K562 treated with DMSO at 1 percent for 24 hours (cell line): ENCODE results near the gene TH. TPM values are rescaled to one million over a fixed set of nuclear protein-coding genes. Genes with fewer than 3 reads are reported as not detected.

Experiments used
- total RNA-seq: library from RNA; unstranded; fragments of 300-600 nt; gene quantifications from 2 replicates; pipeline ENCODE4 v1.2.3, GENCODE V29; 2022; ENCODE audit warnings: low read depth; ENCODE audit not compliant: insufficient read depth

Gene TH
- not detected in 2 replicates for total RNA-seq

GRCh38 chr11:2171591-2172003, at the start of gene TH:
Gene TH (minus strand): TSS chr11:2171815. CDS start chr11:2171786, 29 bp downstream.

DNA sequence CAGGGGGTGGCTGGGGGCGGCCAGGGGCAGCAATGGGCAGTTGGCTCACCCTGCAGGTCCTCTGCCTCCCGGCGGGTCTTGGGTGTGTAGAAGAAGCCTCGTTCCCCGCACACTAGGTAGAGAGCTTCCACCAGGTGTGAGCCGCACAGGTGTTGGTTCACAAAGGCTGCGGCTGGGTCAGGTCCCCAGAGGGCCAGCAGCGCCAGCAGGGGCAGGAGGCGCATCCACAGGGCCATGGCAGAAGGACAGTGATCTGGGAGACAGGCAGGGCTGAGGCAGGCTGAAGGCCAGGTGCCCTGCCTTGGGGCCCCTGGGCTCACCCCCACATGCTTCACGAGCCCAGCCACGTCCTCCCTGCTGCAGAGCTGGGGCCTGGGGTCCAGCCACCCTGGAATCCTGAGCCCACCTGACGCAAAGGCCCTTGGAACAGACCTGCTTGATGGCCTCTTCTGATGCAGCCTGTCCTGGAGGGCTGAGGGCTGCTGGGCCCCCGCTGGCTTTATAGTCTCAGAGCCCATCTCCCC, 10.8 kb downstream of the TH start, which contains the start of gene INS:
TSS of gene INS (minus strand) at position 474 of the 524 bp plus-strand sequence. CDS start at position 236, 238 bp downstream.

DNA sequence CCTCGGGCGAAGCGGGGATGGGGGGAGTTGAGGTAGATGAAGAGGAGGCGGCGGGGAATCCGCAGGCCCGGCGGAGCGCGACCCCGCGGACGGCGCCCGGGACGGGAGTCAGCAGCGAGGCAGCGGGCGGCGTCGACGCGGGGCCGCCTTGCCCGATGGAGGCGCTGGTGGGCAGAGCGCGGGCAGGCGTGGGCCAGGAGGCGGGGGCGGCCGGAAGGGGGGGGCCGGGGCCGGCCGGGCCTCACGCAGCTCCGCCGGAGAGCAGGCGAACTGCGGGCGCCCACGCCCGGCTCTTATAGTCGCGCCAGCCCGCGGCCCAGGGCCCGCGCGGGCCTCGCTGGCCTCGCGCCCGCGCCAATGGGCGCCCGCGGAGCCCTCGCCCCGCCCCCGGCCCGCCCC, 32.5 kb downstream of the TH start, which contains the start of gene IGF2:
TSS of gene IGF2 (minus strand) at position 267 of the 399 bp plus-strand sequence. CDS start 3,866 bp downstream, outside the sequence.

Other genes starting within 250 kb of the TH start
- 49.5 and 61.6 TPM in 2 replicates for gene MRPL23, start 224.5 kb downstream of the TH start, total RNA-seq
- gene H19, start 174.0 kb downstream of the TH start, total RNA-seq = 1.8 and 4.3 TPM in 2 replicates
- gene IGF2, start 32.4 kb downstream of the TH start, total RNA-seq = 0.07 TPM in 1 of 2 replicates, not detected in the other
- not detected in 2 replicates for gene INS, start 10.6 kb downstream of the TH start, total RNA-seq
- 0.34 and 0.36 TPM in 2 replicates for gene ASCL2, start 98.8 kb upstream of the TH start, total RNA-seq
- 0.65 and 0.97 TPM in 2 replicates for gene C11orf21, start 130.1 kb upstream of the TH start, total RNA-seq
- gene TSPAN32, start 130.2 kb upstream of the TH start, total RNA-seq = 0.82 and 2.6 TPM in 2 replicates
- gene CD81, start 205.5 kb upstream of the TH start, total RNA-seq = 238 TPM in 2 replicates
- gene TSSC4, start 228.9 kb upstream of the TH start, total RNA-seq = 43.9 and 50.6 TPM in 2 replicates